Stimulated activated memory B cell treated with anti-CD40 and anti-IgM and Interleukin-4, amounts not matched to agents 10 μg/mL and 1 μg/mL and 100 μg/mL, for 72 hours (primary cell): ENCODE data around the gene ACSL1.

ENCODE experiments used
- ATAC-seq: fragments of 150-1000 bp; cut with Tn5 transposase; 2 replicates; pipeline ENCODE4 v1.10.0; 2021
- H3K27ac Mint-ChIP-seq: one replicate; pipeline ENCODE4 v1.8.0; 2022; ENCODE audit warnings: mild to moderate bottlenecking, mixed read lengths
- H3K27me3 Mint-ChIP-seq: one replicate; pipeline ENCODE4 v1.8.0; 2022; ENCODE audit warnings: mixed read lengths
- H3K36me3 Mint-ChIP-seq: one replicate; pipeline ENCODE4 v1.8.0; 2022; ENCODE audit warnings: mixed read lengths
- H3K4me1 Mint-ChIP-seq: one replicate; pipeline ENCODE4 v1.8.0; 2022; ENCODE audit warnings: mixed read lengths
- H3K4me3 Mint-ChIP-seq: one replicate; pipeline ENCODE4 v1.8.0; 2022; ENCODE audit warnings: mild to moderate bottlenecking, moderate library complexity, mixed read lengths
- H3K9me3 Mint-ChIP-seq: one replicate; pipeline ENCODE4 v1.8.0; 2022; ENCODE audit warnings: mixed read lengths

Gene ACSL1

DNA sequence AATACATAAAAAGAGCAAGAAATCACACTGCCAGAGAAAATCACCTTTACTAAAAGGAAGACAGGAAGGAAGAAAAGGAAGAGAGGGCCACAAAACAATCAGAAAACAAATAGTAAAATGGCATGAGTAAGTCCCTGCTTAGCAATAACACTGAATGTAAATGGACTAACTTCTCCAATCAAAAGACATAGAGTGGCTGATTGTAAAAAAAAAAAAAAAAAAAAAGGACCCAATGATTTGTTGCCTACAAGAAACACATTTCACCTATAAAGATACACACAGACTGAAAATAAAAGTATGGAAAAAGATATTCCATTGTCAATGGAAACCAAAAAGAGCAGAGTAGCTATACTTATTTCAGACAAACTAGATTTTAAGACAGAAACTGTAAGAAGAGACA lies 104.5 kb downstream of the ACSL1 start:
- no peak for ATAC-seq
- H3K36me3 Mint-ChIP-seq = peaks cover 65% of the 10 kb centered on the region

DNA sequence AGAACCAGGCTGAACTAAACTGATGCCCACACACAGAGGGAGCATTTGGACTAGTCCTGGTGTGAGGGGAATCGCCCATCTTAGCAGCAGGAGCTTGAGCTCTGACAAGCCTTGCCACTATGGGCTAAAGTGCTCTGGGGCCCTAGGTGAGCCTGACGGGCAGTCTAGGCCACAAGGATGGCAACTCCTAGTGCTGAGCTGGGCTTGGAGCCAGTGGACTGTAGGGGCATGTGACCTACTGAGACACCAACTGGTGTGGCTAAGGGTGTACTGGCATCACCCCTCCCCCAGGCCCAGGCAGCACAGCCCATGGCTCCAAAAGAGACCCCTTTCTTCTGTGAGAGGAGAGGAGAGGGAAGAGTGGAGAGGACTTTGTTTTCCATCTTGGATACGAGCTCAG lies 106.4 kb downstream of the ACSL1 start:
- ATAC-seq = no peak
- H3K36me3 Mint-ChIP-seq = peaks cover 72% of the 10 kb centered on the region
- H3K9me3 Mint-ChIP-seq = peaks cover 11% of the 10 kb centered on the region
- H3K27me3 Mint-ChIP-seq = no peaks in the 10 kb centered on the region
- no peak overlapping the region for H3K27ac Mint-ChIP-seq
- H3K4me3 Mint-ChIP-seq = no peak overlapping the region
- H3K4me1 Mint-ChIP-seq = peaks cover 6% of the 10 kb centered on the region

More for the DNA sequence above, 104.5 kb downstream of the ACSL1 start:
- Mint-ChIP-seq H3K27me3 (no peaks in the 10 kb centered on the region), H3K27ac (no peak overlapping the region), H3K4me1 (peaks cover 15% of the 10 kb centered on the region), H3K4me3 (no peak overlapping the region), H3K9me3 (peaks cover 11% of the 10 kb centered on the region)

DNA sequence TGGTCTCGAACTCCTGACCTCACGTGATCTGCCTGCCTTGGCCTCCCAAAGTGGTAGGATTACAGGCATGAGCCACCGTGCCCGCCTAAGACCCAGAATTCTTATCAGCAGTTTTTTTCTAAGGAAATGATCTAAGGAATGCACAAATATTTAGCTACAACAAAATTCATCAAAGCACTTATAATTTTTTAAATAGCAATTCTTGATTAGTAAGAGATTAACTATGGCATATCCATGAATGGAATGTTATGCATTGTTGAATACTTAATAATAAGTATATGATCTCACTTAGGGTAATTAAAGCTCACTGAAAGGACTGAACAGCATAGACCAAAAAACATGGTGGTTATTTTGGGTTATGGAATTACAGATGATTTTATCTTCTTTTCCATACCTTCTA lies 110.2 kb downstream of the ACSL1 start:
- H3K27me3 Mint-ChIP-seq = no peaks in the 10 kb centered on the region
- no peak overlapping the region for H3K27ac Mint-ChIP-seq
- no peak for ATAC-seq
- peaks cover 5% of the 10 kb centered on the region for H3K9me3 Mint-ChIP-seq
- no peak overlapping the region for H3K4me3 Mint-ChIP-seq
- peaks cover 41% of the 10 kb centered on the region for H3K36me3 Mint-ChIP-seq
- peaks cover 6% of the 10 kb centered on the region for H3K4me1 Mint-ChIP-seq

DNA sequence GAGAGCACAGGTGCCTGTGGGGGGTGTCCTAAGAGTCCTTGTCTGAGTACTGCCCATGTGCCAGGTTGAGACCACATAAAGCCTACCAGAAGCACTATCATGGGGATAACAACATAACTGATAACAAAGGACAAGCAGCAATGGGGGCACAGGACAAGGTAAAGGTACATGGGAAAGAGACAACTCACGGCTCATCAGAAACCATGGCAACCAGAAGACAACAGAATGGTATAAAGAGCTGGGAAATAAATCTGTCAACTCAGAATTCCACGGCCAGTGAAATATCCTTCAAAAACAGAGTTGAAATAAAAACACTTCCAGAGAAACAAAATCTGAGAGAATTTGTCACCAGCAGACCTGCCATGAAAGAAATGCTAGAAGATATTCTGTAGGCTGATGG lies 111.9 kb downstream of the ACSL1 start:
- H3K9me3 Mint-ChIP-seq = no peaks in the 10 kb centered on the region
- no peak overlapping the region for H3K4me3 Mint-ChIP-seq
- no peaks in the 10 kb centered on the region for H3K27me3 Mint-ChIP-seq
- H3K4me1 Mint-ChIP-seq = peaks cover 6% of the 10 kb centered on the region
- no peak for ATAC-seq
- H3K27ac Mint-ChIP-seq = no peak overlapping the region
- H3K36me3 Mint-ChIP-seq = peaks cover 32% of the 10 kb centered on the region

DNA sequence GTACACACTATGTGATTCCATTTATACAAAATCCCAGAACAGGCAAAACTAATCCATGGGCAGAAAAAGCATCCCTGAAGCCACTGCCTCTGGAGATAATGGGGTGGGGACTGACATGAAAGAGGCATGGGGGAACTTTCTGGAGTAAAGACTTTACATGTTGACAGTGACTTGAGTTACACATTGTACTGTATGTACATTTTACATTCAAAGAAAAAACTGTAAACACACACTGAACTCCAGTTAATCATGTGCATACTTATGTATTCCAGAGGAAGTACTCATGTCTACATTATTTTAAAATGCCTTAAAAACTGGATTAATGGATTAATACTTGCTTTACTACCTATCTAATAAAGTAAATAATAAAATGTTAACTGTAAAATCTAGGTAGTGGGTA lies 113.4 kb downstream of the ACSL1 start:
- no peaks in the 10 kb centered on the region for H3K9me3 Mint-ChIP-seq
- no peak overlapping the region for H3K4me3 Mint-ChIP-seq
- H3K27ac Mint-ChIP-seq = no peak overlapping the region
- H3K4me1 Mint-ChIP-seq = peaks cover 5% of the 10 kb centered on the region
- no peaks in the 10 kb centered on the region for H3K27me3 Mint-ChIP-seq
- peaks cover 37% of the 10 kb centered on the region for H3K36me3 Mint-ChIP-seq
- ATAC-seq = no peak

DNA sequence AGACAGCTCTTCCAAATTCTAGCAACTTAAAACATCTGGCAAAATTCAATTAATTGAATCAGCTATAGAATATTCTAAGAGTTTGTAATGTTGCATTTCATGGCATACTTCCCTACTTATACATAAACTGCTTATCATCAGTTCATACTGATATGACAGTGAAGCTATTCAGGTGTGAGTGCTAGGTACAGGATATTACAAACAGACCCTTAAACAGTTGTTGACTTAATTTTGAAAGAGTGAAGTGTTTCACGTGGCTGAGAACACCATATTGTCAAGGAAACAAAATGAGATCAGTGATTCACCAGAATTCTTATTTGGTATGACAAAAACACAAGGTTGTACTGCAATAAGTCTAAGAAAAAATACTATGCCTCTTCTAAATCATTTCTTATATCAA lies 119.3 kb downstream of the ACSL1 start:
- Mint-ChIP-seq H3K9me3 (no peaks in the 10 kb centered on the region), H3K4me1 (no peaks in the 10 kb centered on the region), H3K36me3 (peaks cover 45% of the 10 kb centered on the region), H3K4me3 (no peak overlapping the region), H3K27ac (no peak overlapping the region), H3K27me3 (no peaks in the 10 kb centered on the region)
- ATAC-seq = no peak

DNA sequence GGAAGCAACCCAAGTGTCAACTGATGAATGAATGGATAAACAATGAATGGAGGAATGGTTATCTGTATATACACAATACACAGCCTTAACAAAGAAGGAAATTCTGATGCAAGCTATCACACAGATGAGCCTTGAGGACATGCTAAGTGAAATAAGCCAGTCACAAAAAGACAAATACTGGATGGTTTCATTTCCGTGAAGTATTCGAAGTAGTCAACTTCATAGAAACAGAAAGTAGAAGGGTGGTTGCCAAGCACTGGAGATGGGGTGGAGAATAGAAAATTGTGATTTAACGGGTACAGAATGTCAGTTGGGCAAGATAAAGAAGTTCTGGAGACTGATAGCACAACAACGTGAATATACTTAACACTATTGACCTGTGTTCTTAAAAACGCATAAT lies 120.1 kb downstream of the ACSL1 start:
- H3K36me3 Mint-ChIP-seq = peaks cover 45% of the 10 kb centered on the region
- ATAC-seq = no peak
- no peak overlapping the region for H3K4me3 Mint-ChIP-seq
- H3K9me3 Mint-ChIP-seq = no peaks in the 10 kb centered on the region
- no peak overlapping the region for H3K27ac Mint-ChIP-seq
- H3K4me1 Mint-ChIP-seq = no peaks in the 10 kb centered on the region
- no peaks in the 10 kb centered on the region for H3K27me3 Mint-ChIP-seq
